Epithelial cell of alveolus of lung (primary cell): ENCODE measurements around the gene CAPN6. TPM values are rescaled to one million over a fixed set of nuclear protein-coding genes. Genes with fewer than 3 reads are reported as not detected.

Source experiments
- total RNA-seq: library from RNA; depleted of rRNA; stranded (reverse); fragments of >200 nt; gene quantifications from 2 replicates; pipeline ENCODE4 v1.2.1, GENCODE V29; 2015

The CAPN6 gene
- total RNA-seq: 0.13 TPM in 1 of 2 replicates, not detected in the other

GRCh38 chrX:111270339-111270738 lies at the start of gene CAPN6:
Gene CAPN6 (minus strand): TSS chrX:111270483. CDS start chrX:111263936, 6,547 bp downstream.

Other genes starting within 250 kb of the CAPN6 start
- gene PAK3, start 174.3 kb downstream of the CAPN6 start, total RNA-seq: 0.32 and 0.52 TPM in 2 replicates
- gene DCX, start 141.7 kb upstream of the CAPN6 start, total RNA-seq: not detected in 2 replicates
- gene SERTM2, start 241.2 kb upstream of the CAPN6 start, total RNA-seq: not detected in 2 replicates